A549 (cell line): ENCODE data around the gene GPR146. TPM values are rescaled to one million over a fixed set of nuclear protein-coding genes. Genes with fewer than 3 reads are reported as not detected.

Source experiments
- ATAC-seq, 2 experiments: fragments of 200-7000 bp in 1 of 2; fragments of >200 bp in 1 of 2; cut with Nextera tagmentation in 1 of 2; cut with Tn5 transposase in 1 of 2; 3 replicates each; pipeline versions ENCODE4 v1.8.0 to v1.9.1; 2018 to 2020; ENCODE audit warnings: mild to moderate bottlenecking in 1 of 2, moderate library complexity in 1 of 2
- CTCF ChIA-PET: fragments of 300-600 bp; sonication (Branson Sonifier 250); formaldehyde crosslinking; extraction: SDS; loops from one replicate; lab custom pipeline; 2021; ENCODE audit warnings: antibody characterized with exemption, inconsistent platforms; lab: Yijun Ruan, JAX
- POLR2A ChIA-PET: fragments of 350-600 bp; formaldehyde crosslinking; extraction: SDS; loops from one replicate; lab custom pipeline; 2021; ENCODE audit warnings: antibody characterized with exemption, inconsistent platforms; lab: Yijun Ruan, JAX
- DNase-seq, 2 experiments: peaks; one replicate each; pipeline versions ENCODE4 v3.0.0 to v3.0.0-alpha.2; 2011 to 2016; ENCODE audit warnings: low read depth in 1 of 2, low spot score in 1 of 2
- FAIRE-seq: peaks from 2 replicates; lab custom pipeline; 2011; peaks lifted over from hg19 to GRCh38; lab: Jason Lieb, UNC
- H3K27ac ChIP-seq, 2 experiments: fragments of >200 bp; sonication (Bioruptor Twin); formaldehyde crosslinking; 3 replicates each; pipeline ENCODE4 v1.5.1; 2016 to 2017
- H3K4me1 ChIP-seq: fragments of >200 bp; sonication (Bioruptor Twin); formaldehyde crosslinking; 3 replicates; pipeline ENCODE4 v1.6.1; 2016
- H3K4me2 ChIP-seq: fragments of >200 bp; sonication (Bioruptor Twin); formaldehyde crosslinking; 3 replicates; pipeline ENCODE4 v1.6.1; 2016
- H3K4me3 ChIP-seq: fragments of >200 bp; sonication (Bioruptor Twin); formaldehyde crosslinking; 3 replicates; pipeline ENCODE4 v1.5.1; 2016
- H3K9me3 ChIP-seq: fragments of >200 bp; sonication (Bioruptor Twin); formaldehyde crosslinking; 3 replicates; pipeline ENCODE4 v1.6.1; 2016
- CBX8 ChIP-seq: fragments of 200-600 bp; sonication (generic); IDR thresholded peaks from 2 replicates; pipeline ENCODE4 v1.6.1; 2016
- HOXB13 ChIP-seq: fragments of 250-450 bp; sonication (Bioruptor Pico); IDR thresholded peaks from 2 replicates; pipeline ENCODE4 v1.5.0; 2020; ENCODE audit warnings: low read depth, mild to moderate bottlenecking, moderate library complexity
- MAZ ChIP-seq: fragments of 150-350 bp; IDR thresholded peaks from 2 replicates; pipeline ENCODE4 v1.6.1; 2014; ENCODE audit warnings: antibody characterized with exemption, low read depth, low read length, borderline replicate concordance
- NFE2L2 ChIP-seq: fragments of 150-350 bp; conservative IDR thresholded peaks from 2 replicates; pipeline ENCODE4 v1.6.1; 2014; ENCODE audit warnings: low read length
- NR3C1 ChIP-seq: fragments of >200 bp; sonication (Bioruptor Twin); formaldehyde crosslinking; IDR thresholded peaks from 3 replicates; pipeline ENCODE4 v1.6.1; 2017
- PBX3 ChIP-seq: IDR thresholded peaks from 2 replicates; pipeline ENCODE4 v1.6.1; 2012
- SMC3 ChIP-seq: fragments of >200 bp; sonication (Bioruptor Twin); formaldehyde crosslinking; IDR thresholded peaks from 3 replicates; pipeline ENCODE4 v1.6.1; 2018; ENCODE audit warnings: inconsistent platforms
- SREBF2 ChIP-seq: fragments of 450-650 bp; IDR thresholded peaks from 2 replicates; pipeline ENCODE4 v1.6.1; 2014; ENCODE audit warnings: mild to moderate bottlenecking, moderate library complexity
- WGBS: methylation state at CpG from one replicate; pipeline ENCODE4 v1.1.6; 2017; ENCODE audit errors: missing lambda C conversion rate; 5-methylcytosine and 5-hydroxymethylcytosine counted together
- polyA plus RNA-seq, 4 experiments: library from polyadenylated mRNA; depleted of rRNA in 3 of 4; stranded (reverse); fragments of >200 nt; fragmentation: RNase III in 1 of 4; extraction: RNeasy Plus Mini Kit Qiagen cat#74134 plus additional on column Dnase treatment in 1 of 4; gene quantifications; 2 replicates in 3 of 4; 3 replicates in 1 of 4; pipeline ENCODE4 v1.2.3, GENCODE V29; 2011 to 2017
- small RNA-seq, 6 experiments: library from RNA; depleted of rRNA; stranded (forward); fragments of <200 nt; gene quantifications; one replicate each; pipeline ENCODE3, GENCODE V24; 2012

Gene GPR146
- polyA plus RNA-seq, 2 of the 4 experiments (the other 2 are of a cell fraction): 0.50 to 0.75 TPM

GRCh38 chr7:1106063-1106792 is 61.9 kb downstream of the GPR146 start (continued):
- TF ChIP-seq HOXB13 (no peak), NFE2L2 (no peak), SREBF2 (no peak)
- TF ChIP-seq, all 56 proteins: peak for 0

- ChIA-PET CTCF (interaction anchor here (0.9 to 9.6 kb wide), 9 partner anchors 11 to 199 kb away, joined by 3 to 102 read pairs (median 3); partner anchors contain the start of gene GPER1), POLR2A (no interaction called here)
- no peaks in the 10 kb centered on the region for H3K4me1 ChIP-seq
- no peak overlapping the region for H3K4me2 ChIP-seq
- H3K9me3 ChIP-seq: no peaks in the 10 kb centered on the region
- DNase-seq (no peak), FAIRE-seq (no peak), ATAC-seq (no peak)
- no peak for TF ChIP-seq NR3C1
- TF ChIP-seq MAZ: no peak
- no peak for TF ChIP-seq PBX3
- TF ChIP-seq SMC3: no peak
- H3K4me3 ChIP-seq: no peak overlapping the region
- H3K27ac ChIP-seq: no peak overlapping the region
- 92% methylated on average over 16 of the region's 20 CpGs for WGBS
Observed at GRCh38 chr7:1106793-1107421, 62.6 kb downstream of the GPR146 start.

GRCh38 chr7:1108264-1108920 is 64.0 kb downstream of the GPR146 start:
- ChIA-PET CTCF (interaction anchor here (0.7 to 1.7 kb wide), 5 partner anchors 14 to 842 kb away, joined by 3 to 5 read pairs (median 4); no protein-coding TSS in a partner anchor), POLR2A (no interaction called here)
- DNase-seq: no peak

More at GRCh38 chr7:1108264-1108920, 64.0 kb downstream of the GPR146 start:
- ATAC-seq: no peak
- H3K4me1 ChIP-seq: no peaks in the 10 kb centered on the region
- FAIRE-seq: no peak
- H3K9me3 ChIP-seq: no peaks in the 10 kb centered on the region
- no peak for TF ChIP-seq CBX8
- H3K4me2 ChIP-seq: no peak overlapping the region
- H3K27ac ChIP-seq: no peak overlapping the region
- WGBS: 94% methylated on average over 20 of the region's 30 CpGs
- H3K4me3 ChIP-seq: no peak overlapping the region

Small RNA genes lying within 50 kb of the gene (small RNA-seq; reads per million reads assigned to genes)
- 20.8 to 762 (median 567) reads per million in 6 experiments for gene MIR339

Other genes starting within 250 kb of the GPR146 start
- 129 and 130 TPM in 2 replicates for gene SUN1, start 212.1 kb upstream of the GPR146 start, polyA plus RNA-seq (2011; rRNA removed)
- 55.5 to 60.7 TPM (median 57.5 TPM) in 3 replicates for gene SUN1, start 212.1 kb upstream of the GPR146 start, polyA plus RNA-seq (2017; fragmentation: RNase III; extraction: RNeasy Plus Mini Kit Qiagen cat#74134 plus additional on column Dnase treatment)
- gene GET4, start 168.0 kb upstream of the GPR146 start, polyA plus RNA-seq (2011; rRNA removed): 21.5 and 26.1 TPM in 2 replicates
- 35.4 to 37.0 TPM (median 36.0 TPM) in 3 replicates for gene GET4, start 168.0 kb upstream of the GPR146 start, polyA plus RNA-seq (2017; fragmentation: RNase III; extraction: RNeasy Plus Mini Kit Qiagen cat#74134 plus additional on column Dnase treatment)
- 1.7 and 2.2 TPM in 2 replicates for gene ADAP1, start 89.9 kb upstream of the GPR146 start, polyA plus RNA-seq (2011; rRNA removed)
- 1.1 to 2.5 TPM (median 1.9 TPM) in 3 replicates for gene ADAP1, start 89.9 kb upstream of the GPR146 start, polyA plus RNA-seq (2017; fragmentation: RNase III; extraction: RNeasy Plus Mini Kit Qiagen cat#74134 plus additional on column Dnase treatment)
- 5.4 and 7.6 TPM in 2 replicates for gene COX19, start 69.0 kb upstream of the GPR146 start, polyA plus RNA-seq (2011; rRNA removed)
- 6.2 to 7.1 TPM (median 7.0 TPM) in 3 replicates for gene COX19, start 69.0 kb upstream of the GPR146 start, polyA plus RNA-seq (2017; fragmentation: RNase III; extraction: RNeasy Plus Mini Kit Qiagen cat#74134 plus additional on column Dnase treatment)
- gene CYP2W1, start 61.4 kb upstream of the GPR146 start, polyA plus RNA-seq (2011; rRNA removed): not detected in 2 replicates
- gene CYP2W1, start 61.4 kb upstream of the GPR146 start, polyA plus RNA-seq (2017; fragmentation: RNase III; extraction: RNeasy Plus Mini Kit Qiagen cat#74134 plus additional on column Dnase treatment): not detected in 3 replicates
- 0.23 and 0.30 TPM in 2 replicates for gene GPER1, start 43.6 kb downstream of the GPR146 start, polyA plus RNA-seq (2011; rRNA removed)
- gene GPER1, start 43.6 kb downstream of the GPR146 start, polyA plus RNA-seq (2017; fragmentation: RNase III; extraction: RNeasy Plus Mini Kit Qiagen cat#74134 plus additional on column Dnase treatment): 0.50 to 0.80 TPM (median 0.54 TPM) in 3 replicates
- 88.6 and 105 TPM in 2 replicates for gene ZFAND2A, start 115.7 kb downstream of the GPR146 start, polyA plus RNA-seq (2011; rRNA removed)
- gene ZFAND2A, start 115.7 kb downstream of the GPR146 start, polyA plus RNA-seq (2017; fragmentation: RNase III; extraction: RNeasy Plus Mini Kit Qiagen cat#74134 plus additional on column Dnase treatment): 40.7 to 44.1 TPM (median 43.7 TPM) in 3 replicates
- not detected in 2 replicates for gene UNCX, start 188.3 kb downstream of the GPR146 start, polyA plus RNA-seq (2011; rRNA removed)
- gene UNCX, start 188.3 kb downstream of the GPR146 start, polyA plus RNA-seq (2017; fragmentation: RNase III; extraction: RNeasy Plus Mini Kit Qiagen cat#74134 plus additional on column Dnase treatment): not detected in 3 replicates